GM12873 (cell line): Measurements from ENCODE around the gene MIAT.

Experiments
- TF ChIP-seq, protein P1 (sequence below): IDR thresholded peaks from 2 replicates; pipeline ENCODE4 v1.5.1; 2012; ENCODE audit warnings: low read depth, mild to moderate bottlenecking, moderate library complexity, low read length, control low read depth; ENCODE audit not compliant: insufficient read depth; ENCODE audit errors: missing control alignments

The MIAT gene

DNA sequence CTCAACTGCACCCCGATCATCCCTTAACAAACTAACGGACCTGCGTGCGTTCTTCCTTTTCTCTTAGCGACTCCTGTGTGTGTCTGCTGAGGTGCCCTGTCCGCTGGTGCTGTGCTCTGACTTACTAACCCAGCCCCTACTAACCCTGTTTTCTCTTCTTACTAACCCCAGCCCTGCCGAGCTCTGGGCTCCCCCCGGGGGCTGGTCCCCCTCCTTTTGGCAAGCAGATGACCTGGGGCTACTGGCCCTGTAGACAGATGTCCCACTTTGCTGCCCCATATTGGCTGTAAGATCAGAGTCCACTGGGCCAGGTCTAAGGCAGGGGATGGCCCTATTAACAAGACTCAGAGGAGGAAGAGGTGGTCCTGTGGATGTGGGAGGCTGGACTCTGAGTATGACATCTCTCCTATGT lies 14.7 kb downstream of the MIAT start:
- TF ChIP-seq, protein P1, sequence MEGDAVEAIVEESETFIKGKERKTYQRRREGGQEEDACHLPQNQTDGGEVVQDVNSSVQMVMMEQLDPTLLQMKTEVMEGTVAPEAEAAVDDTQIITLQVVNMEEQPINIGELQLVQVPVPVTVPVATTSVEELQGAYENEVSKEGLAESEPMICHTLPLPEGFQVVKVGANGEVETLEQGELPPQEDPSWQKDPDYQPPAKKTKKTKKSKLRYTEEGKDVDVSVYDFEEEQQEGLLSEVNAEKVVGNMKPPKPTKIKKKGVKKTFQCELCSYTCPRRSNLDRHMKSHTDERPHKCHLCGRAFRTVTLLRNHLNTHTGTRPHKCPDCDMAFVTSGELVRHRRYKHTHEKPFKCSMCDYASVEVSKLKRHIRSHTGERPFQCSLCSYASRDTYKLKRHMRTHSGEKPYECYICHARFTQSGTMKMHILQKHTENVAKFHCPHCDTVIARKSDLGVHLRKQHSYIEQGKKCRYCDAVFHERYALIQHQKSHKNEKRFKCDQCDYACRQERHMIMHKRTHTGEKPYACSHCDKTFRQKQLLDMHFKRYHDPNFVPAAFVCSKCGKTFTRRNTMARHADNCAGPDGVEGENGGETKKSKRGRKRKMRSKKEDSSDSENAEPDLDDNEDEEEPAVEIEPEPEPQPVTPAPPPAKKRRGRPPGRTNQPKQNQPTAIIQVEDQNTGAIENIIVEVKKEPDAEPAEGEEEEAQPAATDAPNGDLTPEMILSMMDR, result no peak

DNA sequence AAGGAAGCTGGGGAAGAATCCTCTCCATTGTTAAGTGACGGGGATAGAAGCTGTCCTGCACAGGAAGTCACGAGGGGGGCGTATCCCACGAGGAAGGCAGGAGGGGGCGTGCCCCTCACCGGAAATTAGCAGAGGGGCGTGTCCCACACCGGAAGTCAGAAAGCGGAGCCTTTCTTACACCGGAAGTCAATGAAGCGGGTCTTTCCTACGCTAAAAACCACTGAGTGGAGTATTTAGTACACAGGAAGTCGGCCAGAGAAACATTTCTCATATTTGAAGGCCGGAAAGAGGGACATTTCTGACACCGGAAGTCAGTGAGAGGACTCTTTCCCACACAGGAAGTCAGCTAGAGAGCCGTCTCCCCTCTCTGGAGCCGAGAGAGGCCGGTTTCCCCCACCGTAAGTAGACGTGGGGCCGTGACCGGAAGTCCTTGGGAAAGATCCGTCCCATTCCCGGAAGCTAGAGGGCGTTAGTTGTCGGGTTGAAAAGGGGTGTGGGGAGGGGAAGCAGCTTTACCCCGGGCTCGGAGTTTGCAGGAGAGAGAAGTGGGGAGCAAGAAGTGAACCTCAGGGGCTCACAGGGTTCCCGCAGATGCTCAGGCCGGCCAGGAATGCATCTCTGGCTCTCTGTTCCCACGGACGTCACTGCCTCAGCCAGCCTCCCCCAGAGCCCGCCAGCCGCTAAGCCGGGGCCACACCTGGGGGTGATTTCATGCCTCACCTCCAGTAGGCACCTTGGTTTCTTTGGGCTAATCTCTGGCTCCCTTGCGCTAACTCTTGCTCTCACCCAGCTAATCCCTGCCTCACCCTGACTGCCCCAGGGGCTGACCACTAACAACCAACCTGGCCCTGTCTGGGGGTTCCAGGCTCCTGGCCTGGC lies 15.4 kb downstream of the MIAT start:
- TF ChIP-seq, protein P1, result peak; percentile 34

DNA sequence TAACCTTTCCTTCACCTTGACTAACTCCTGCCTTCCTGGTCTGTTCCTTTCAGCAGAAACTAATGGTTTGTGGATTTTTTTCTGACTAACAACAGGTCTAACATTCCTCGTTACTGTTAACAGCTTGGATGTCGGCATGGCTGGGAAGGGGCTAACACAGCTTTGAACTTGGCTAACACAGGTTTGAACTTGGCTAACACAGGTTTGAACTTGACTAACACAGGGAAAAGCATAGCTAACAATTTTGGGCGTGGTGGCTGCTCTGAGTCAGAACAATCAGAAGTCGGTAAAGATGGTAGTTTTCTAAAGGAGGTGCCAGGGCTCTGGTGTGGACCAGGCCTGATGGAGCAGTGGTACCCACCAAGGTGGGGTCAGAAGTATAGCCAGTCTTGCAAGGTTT lies 16.1 kb downstream of the MIAT start:
- TF ChIP-seq, protein P1, result no peak

DNA sequence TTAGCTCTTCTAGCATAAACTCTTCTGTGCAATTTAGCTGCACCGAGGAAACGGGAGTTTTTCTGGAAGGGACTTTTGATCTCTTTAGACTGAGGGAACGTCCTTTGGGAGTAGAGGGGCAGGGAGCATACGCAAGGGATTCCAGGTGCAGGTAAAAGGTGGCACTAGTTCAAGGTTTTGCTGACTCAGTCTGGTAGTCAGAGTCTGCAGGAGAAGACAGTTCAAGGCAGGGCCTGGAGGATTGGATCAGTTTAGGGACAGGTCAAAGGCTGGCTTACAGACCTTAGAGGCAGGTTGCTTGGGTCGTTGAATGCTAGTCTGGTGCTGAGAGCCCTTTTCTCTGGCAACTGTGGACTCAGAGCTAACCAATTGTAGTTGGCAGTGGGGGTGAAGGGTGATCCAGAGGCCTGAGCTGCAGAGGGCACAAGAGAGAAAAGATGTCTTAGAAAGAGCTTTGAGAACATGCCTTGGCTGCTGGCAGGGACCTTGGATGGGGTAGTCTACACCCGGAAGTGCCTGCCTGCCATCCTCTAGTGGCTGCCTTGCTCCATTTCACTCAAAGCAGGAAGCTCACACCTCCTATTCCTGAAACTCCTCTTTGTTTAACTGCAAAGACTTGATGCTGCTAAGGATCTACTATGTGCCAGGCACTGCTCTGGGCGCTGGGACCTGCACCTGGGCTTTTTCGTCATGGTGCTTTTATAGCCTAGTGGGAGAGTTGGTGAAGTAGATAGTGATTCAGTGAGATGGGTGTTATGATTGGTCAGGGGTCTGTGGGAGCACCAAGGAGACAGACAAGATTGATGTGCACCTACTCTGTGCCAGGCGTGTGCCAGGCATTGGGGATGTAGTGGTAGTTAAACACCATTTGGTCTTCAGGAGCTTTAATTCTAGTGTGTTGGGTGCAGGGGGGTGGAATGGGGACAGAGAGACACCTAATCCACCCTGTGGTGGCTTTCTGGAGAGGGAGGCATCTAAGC lies 17.1 kb downstream of the MIAT start:
- TF ChIP-seq, protein P1, result peak; percentile 59

DNA sequence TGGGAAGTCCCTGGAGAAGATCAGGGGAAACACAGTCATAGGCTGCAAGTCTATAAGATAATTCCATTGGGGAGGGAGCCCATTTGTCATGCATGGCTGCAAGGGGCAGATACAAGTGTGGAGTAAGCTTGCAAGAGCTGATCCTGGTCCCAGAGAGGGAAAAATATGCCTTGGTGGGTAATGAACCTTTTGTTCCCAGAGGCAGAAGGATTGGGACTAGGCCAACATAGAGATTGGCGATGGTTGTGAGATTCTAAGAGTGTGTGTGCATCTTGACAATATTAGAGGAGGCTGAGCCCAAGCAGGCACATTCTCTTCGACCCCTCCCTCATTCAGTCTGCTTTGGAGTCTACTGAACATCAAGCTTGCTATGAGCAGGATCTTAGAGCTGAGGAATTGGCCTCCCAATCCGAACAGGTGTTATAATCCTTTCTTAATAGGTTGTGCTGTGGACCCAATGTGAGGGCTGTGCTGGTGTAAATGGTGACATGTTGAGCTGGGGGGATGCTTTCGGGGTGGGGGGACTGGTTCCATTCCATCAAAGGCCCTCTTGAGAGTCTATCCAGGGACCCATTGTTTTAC lies 18.4 kb downstream of the MIAT start:
- TF ChIP-seq, protein P1, result no peak

DNA sequence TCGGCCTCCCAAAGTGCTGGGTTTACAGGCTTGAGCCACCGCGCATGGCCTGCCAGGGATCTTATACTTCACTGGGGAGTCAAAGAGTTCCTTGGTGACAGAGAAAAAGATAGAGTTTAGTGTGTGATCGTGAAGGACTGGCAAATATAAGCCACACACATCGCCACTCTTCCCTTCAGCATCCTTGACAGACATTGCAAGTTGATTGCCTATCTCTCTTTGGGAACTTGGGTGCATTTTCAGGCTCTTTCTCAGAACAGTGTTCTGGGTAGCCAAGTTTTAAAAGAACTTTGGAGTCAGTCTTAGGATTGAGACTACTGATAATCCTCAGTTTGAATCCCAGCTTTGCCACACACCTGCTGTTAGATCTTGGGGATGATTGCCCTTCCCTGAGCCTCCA lies 19.8 kb downstream of the MIAT start:
- TF ChIP-seq, protein P1, result no peak

DNA sequence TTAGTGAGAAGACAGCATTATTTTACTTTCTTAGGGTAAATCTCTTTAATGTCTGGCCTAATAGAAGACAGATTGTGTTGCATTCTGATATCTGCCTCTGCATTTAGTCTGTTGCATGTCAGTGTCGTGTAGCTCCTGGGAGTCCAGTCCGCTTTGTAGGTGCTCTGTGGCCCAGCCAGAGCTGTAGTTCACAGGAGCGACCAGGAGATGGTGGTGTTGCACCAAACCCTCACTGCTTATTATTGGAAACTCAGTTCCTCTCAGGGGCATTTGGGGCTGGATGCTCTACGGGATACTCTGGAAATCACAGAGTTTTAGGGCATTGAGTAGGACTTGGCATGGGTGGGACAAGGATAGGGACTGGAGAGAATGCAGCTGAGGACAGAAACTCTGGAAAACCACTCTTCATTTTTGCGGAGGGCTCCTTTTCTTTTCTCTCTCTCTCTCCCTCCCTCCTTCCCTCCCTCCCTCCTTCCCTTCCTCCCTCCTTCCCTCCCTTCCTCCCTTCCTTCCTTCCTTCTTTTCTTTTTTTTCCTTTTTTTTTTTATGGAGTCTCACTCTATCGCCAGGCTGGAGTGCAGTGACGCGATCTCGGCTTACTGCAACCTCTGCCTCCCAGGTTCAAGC lies 21.7 kb downstream of the MIAT start:
- TF ChIP-seq, protein P1, result peak; percentile 97
